ENCODE data around the gene TRIM47. TPM values are rescaled to one million over a fixed set of nuclear protein-coding genes. Genes with fewer than 3 reads are reported as not detected.
"Not testable (repeated sequence)": the region's sequence is repeated elsewhere in the genome, so short reads cannot be mapped to it uniquely, and the experiment has no call there.

Gene TRIM47
- total RNA-seq, 1 experiment from 2014 or later = 25.7 TPM

DNA sequence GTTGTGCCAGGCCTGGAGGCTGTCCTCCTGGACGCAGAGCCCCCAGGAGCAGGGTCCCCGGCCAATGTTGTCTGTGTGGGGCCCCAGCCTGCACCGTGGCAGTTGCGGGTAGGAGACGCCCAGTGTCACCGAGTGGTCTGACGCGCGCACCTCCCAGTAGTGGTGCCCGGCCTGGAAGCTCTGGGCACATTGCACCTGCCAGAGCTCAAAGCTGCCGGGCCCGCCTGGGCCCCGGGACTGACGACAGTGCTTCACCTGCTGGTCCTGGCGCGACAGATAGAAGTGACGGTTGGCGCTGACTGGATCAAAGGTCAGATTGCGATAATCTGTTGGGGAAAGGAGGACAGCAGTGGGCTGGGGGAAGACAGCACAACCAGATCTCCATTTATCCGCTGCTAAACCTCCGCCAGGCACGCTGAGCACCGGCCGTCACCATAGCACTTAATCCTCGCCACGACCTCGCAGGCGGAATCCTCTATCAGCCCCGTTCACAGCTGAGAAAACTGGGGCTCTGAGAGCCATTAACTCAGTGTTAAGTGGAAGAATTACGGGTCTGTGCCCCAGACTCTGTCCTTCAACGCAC is 12.7 kb upstream of the TRIM47 start:
- Mint-ChIP-seq H3K9me3 (ENCODE audit: unreplicated experiment) (no peaks in the 10 kb centered on the region), H3K4me3 (ENCODE audit: unreplicated experiment) (no peak overlapping the region), H3K27ac (ENCODE audit: low read depth, unreplicated experiment) (no peak overlapping the region), H3K27me3 (ENCODE audit: insufficient read depth, unreplicated experiment) (no peaks in the 10 kb centered on the region), H3K4me1 (ENCODE audit: insufficient read depth, unreplicated experiment) (peaks cover 19% of the 10 kb centered on the region), H3K36me3 (ENCODE audit: insufficient read depth, unreplicated experiment) (peaks cover 21% of the 10 kb centered on the region)
- intact Hi-C loops (cut with micrococcal nuclease) = no loop called here
- ChIA-PET POLR2A (interaction anchor here (0.9 to 3.8 kb wide), 2 partner anchors 13 to 37 kb away, joined by 3 to 18 read pairs; partner anchors contain the start of gene TRIM47), CTCF (interaction anchor here (0.7 to 3.4 kb wide), 2 partner anchors 12 to 125 kb away, joined by 4 to 13 read pairs; partner anchors contain the start of gene TRIM47)
- TF ChIP-seq CTCF (IDR thresholded peaks at IDR 0.05; ENCODE audit: unreplicated experiment) = no peak
- BruUV-seq (replicated peaks) = no TSS peak
- no peak for DNase-seq (ENCODE audit: unreplicated experiment)

DNA sequence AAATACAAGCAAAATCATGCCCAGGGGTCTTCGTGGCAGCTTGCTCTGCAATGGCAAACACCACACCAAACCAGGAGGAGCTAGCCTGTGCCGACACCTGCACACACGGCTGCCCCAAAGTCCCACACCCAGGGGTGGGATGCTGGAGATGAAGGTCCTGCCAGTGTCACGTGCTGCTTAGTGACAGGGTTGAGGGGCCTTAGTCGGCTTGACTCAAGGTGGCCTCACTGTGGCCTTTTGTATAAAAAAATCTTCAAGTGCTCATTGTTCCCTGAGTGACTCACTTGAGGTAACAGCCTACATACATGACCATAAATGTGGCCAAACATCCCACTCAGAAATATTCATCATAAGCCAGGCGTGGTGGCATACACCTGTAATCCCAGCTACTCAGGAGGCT is 11.1 kb upstream of the TRIM47 start:
- peaks cover 21% of the 10 kb centered on the region for H3K36me3 Mint-ChIP-seq (ENCODE audit: insufficient read depth, unreplicated experiment)
- ChIA-PET POLR2A (interaction anchor here (1.4 to 3.8 kb wide), 2 partner anchors 11 to 222 kb away, joined by 3 to 18 read pairs; partner anchors contain the start of genes RECQL5, SAP30BP and TRIM47), CTCF (interaction anchor here (0.7 to 3.4 kb wide), 3 partner anchors 10 to 521 kb away, joined by 3 to 13 read pairs (median 3); partner anchors contain the start of gene TRIM47)
- no peaks in the 10 kb centered on the region for H3K9me3 Mint-ChIP-seq (ENCODE audit: unreplicated experiment)
- DNase-seq (ENCODE audit: unreplicated experiment) = no peak
- intact Hi-C loops (cut with micrococcal nuclease) = no loop called here
- no peak overlapping the region for H3K27ac Mint-ChIP-seq (ENCODE audit: low read depth, unreplicated experiment)
- peaks cover 8% of the 10 kb centered on the region for H3K4me1 Mint-ChIP-seq (ENCODE audit: insufficient read depth, unreplicated experiment)
- H3K27me3 Mint-ChIP-seq (ENCODE audit: insufficient read depth, unreplicated experiment) = no peaks in the 10 kb centered on the region
- BruUV-seq (replicated peaks) = no TSS peak
- no peak overlapping the region for H3K4me3 Mint-ChIP-seq (ENCODE audit: unreplicated experiment)
- TF ChIP-seq CTCF (IDR thresholded peaks at IDR 0.05; ENCODE audit: unreplicated experiment) = no peak

GRCh38 chr17:75888484-75888883 is 10.1 kb upstream of the TRIM47 start:
- H3K36me3 Mint-ChIP-seq (ENCODE audit: insufficient read depth, unreplicated experiment) = peaks cover 12% of the 10 kb centered on the region
- no peaks in the 10 kb centered on the region for H3K4me1 Mint-ChIP-seq (ENCODE audit: insufficient read depth, unreplicated experiment)
- no peaks in the 10 kb centered on the region for H3K9me3 Mint-ChIP-seq (ENCODE audit: unreplicated experiment)
- ChIA-PET CTCF (interaction anchor here (0.6 to 3.4 kb wide), 2 partner anchors 9 to 28 kb away, joined by 3 to 13 read pairs; partner anchors contain the start of gene TRIM47), POLR2A (interaction anchor here (0.6 to 3.8 kb wide), 3 partner anchors 10 to 109 kb away, joined by 3 to 18 read pairs (median 3); partner anchors contain the start of genes TRIM47 and WBP2)
- intact Hi-C loops (cut with micrococcal nuclease) = no loop called here
- TF ChIP-seq CTCF (IDR thresholded peaks at IDR 0.05; ENCODE audit: unreplicated experiment) = no peak
- H3K27ac Mint-ChIP-seq (ENCODE audit: low read depth, unreplicated experiment) = no peak overlapping the region
- no peaks in the 10 kb centered on the region for H3K27me3 Mint-ChIP-seq (ENCODE audit: insufficient read depth, unreplicated experiment)
- no TSS peak for BruUV-seq (replicated peaks)
- no peak for DNase-seq (ENCODE audit: unreplicated experiment)
- no peak overlapping the region for H3K4me3 Mint-ChIP-seq (ENCODE audit: unreplicated experiment)

GRCh38 chr17:75885860-75886259 is 7.5 kb upstream of the TRIM47 start:
- DNase-seq (ENCODE audit: unreplicated experiment); H3K27ac Mint-ChIP-seq (ENCODE audit: low read depth, unreplicated experiment); H3K4me3 Mint-ChIP-seq (ENCODE audit: unreplicated experiment); H3K4me1 Mint-ChIP-seq (ENCODE audit: insufficient read depth, unreplicated experiment); H3K27me3 Mint-ChIP-seq (ENCODE audit: insufficient read depth, unreplicated experiment); BruUV-seq (replicated peaks); intact Hi-C loops (cut with micrococcal nuclease); H3K9me3 Mint-ChIP-seq (ENCODE audit: unreplicated experiment); H3K36me3 Mint-ChIP-seq (ENCODE audit: insufficient read depth, unreplicated experiment): not testable (repeated sequence)
- ChIA-PET POLR2A (interaction anchor here (2.1 kb wide), 1 partner anchor 11 kb away, joined by 8 read pairs; the partner anchor contains the start of gene TRIM65), CTCF (interaction anchor here (0.7 to 2.2 kb wide), 3 partner anchors 10 to 523 kb away, joined by 3 to 7 read pairs (median 4); partner anchors contain the start of gene TRIM65)
